B cell (primary cell): ENCODE data around the gene ZNF575.

Experiments used
- CTCF ChIP-seq: fragments of 200-600 bp; IDR thresholded peaks from one replicate; pipeline ENCODE4 v1.8.0; 2022; ENCODE audit warnings: antibody characterized with exemption, mild to moderate bottlenecking
- EZH2 ChIP-seq: IDR thresholded peaks from 2 replicates; pipeline ENCODE4 v1.6.1; 2012; ENCODE audit warnings: borderline replicate concordance, low read depth, mild to moderate bottlenecking, moderate library complexity, low read length; ENCODE audit not compliant: insufficient read depth, poor library complexity, severe bottlenecking

DNA sequence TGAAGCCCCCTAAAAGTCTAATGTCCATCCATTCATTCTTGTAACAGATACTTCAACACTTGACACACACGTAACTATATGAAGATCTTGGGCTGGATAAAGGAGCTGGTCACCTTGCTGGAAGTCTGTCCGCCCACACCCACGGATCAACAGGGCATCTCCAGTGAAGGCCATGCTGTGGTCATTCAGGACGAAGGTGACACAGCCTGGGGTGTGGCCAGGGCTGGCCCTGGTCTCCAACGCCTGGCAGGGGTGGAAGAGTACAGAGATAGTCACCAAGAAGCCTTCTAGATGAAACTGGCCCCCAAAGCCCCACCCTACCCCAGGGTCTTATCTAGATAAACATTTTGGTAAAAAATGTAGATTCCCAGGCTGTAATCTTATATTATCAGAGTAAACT lies 21.7 kb upstream of the ZNF575 start:
- TF ChIP-seq CTCF: no peak
- no peak for TF ChIP-seq EZH2
